ENCODE results near the gene SLC3A2. TPM values are rescaled to one million over a fixed set of nuclear protein-coding genes. Genes with fewer than 3 reads are reported as not detected.

The SLC3A2 gene
- total RNA-seq (69.1 TPM), polyA plus RNA-seq (96.6 TPM)
- long read RNA-seq, donor 1: 0 reads
- long read RNA-seq, donor 2: 0 reads
- long read RNA-seq, donor 3, transcript SLC3A2-201 (9 exons, 1,904 nt): major isoform, 31 of 63 reads
- long read RNA-seq, donor 3, transcript SLC3A2-208 (8 exons, 1,486 nt): minor isoform, 7 of 63 reads
- long read RNA-seq, donor 3, partial matches to known transcripts: 21 of 63 reads
- long read RNA-seq, donor 3, other reads (novel, unspliced or antisense): 0 of 63 reads
- long read RNA-seq, donor 4, partial matches to known transcripts: 0 of 3 reads
- long read RNA-seq, donor 4, other reads (novel, unspliced or antisense): 0 of 3 reads
- long read RNA-seq, donor 5, transcript SLC3A2-201 (9 exons, 1,904 nt): major isoform, 33 of 53 reads
- long read RNA-seq, donor 5, transcript SLC3A2-208 (8 exons, 1,486 nt): minor isoform, 9 of 53 reads
- long read RNA-seq, donor 5, partial matches to known transcripts: 0 of 53 reads
- long read RNA-seq, donor 5, other reads (novel, unspliced or antisense): 0 of 53 reads
- long read RNA-seq, donor 6, transcript SLC3A2-201 (9 exons, 1,904 nt): major isoform, 14 of 20 reads
- long read RNA-seq, donor 6, partial matches to known transcripts: 0 of 20 reads
- long read RNA-seq, donor 6, other reads (novel, unspliced or antisense): 0 of 20 reads
- long read RNA-seq, donor 7, transcript SLC3A2-201 (9 exons, 1,904 nt): major isoform, 19 of 25 reads
- long read RNA-seq, donor 7, partial matches to known transcripts: 0 of 25 reads
- long read RNA-seq, donor 7, other reads (novel, unspliced or antisense): 0 of 25 reads
- long read RNA-seq, donor 8, transcript SLC3A2-201 (9 exons, 1,904 nt): major isoform, 7 of 14 reads
- long read RNA-seq, donor 8, partial matches to known transcripts: 0 of 14 reads
- long read RNA-seq, donor 8, other reads (novel, unspliced or antisense): 0 of 14 reads
- long read RNA-seq, donor 9, transcript SLC3A2-201 (9 exons, 1,904 nt): major isoform, 9 of 10 reads
- long read RNA-seq, donor 9, partial matches to known transcripts: 0 of 10 reads
- long read RNA-seq, donor 9, other reads (novel, unspliced or antisense): 0 of 10 reads
- long read RNA-seq, donor 10, transcript SLC3A2-201 (9 exons, 1,904 nt): major isoform, 14 of 20 reads
- long read RNA-seq, donor 10, partial matches to known transcripts: 0 of 20 reads
- long read RNA-seq, donor 10, other reads (novel, unspliced or antisense): 0 of 20 reads

- H3K9me3 ChIP-seq (ENCODE audit: control insufficient read depth in 2 of 2, insufficient read depth in 1 of 2, low read length in 1 of 2): no peaks in the 10 kb centered on the region
- peak within 1 kb of the TSS; percentile 89 to 96 for H3K4me3 ChIP-seq (ENCODE audit: low read length in 2 of 2)
- peak; percentile 72 to 94 (median 84) for DNase-seq (ENCODE audit: low read depth in 6 of 9, low spot score in 9 of 9)
- peaks cover 17 to 34% of the 10 kb centered on the region in 2 donors for H3K4me1 ChIP-seq (ENCODE audit: control insufficient read depth in 2 of 2, insufficient read depth in 2 of 2, low read length in 2 of 2)
- under 1% methylated on average over 69 of the region's 69 CpGs for WGBS
- H3K36me3 ChIP-seq (ENCODE audit: control insufficient read depth in 2 of 2, insufficient read depth in 2 of 2, low read length in 1 of 2): peaks cover 32 to 41% of the 10 kb centered on the region in 2 donors
- H3K27ac ChIP-seq (ENCODE audit: low read depth in 1 of 2, low read length in 1 of 2): peak within 1 kb of the TSS; percentile 99
- no peaks in the 10 kb centered on the region for H3K27me3 ChIP-seq (ENCODE audit: control insufficient read depth in 2 of 2, insufficient read depth in 1 of 2, low read length in 1 of 2)
Observed at GRCh38 chr11:62880803-62881578, at the start of gene SLC3A2. TSS of gene SLC3A2 (plus strand) at chr11:62880896. CDS start at chr11:62881024, 128 bp downstream.

- Histone ChIP-seq H3K4me1 (ENCODE audit: control insufficient read depth in 2 of 2, insufficient read depth in 2 of 2, low read length in 2 of 2) (peaks cover 15 to 20% of the 10 kb centered on the region in 2 donors), H3K36me3 (ENCODE audit: control insufficient read depth in 2 of 2, insufficient read depth in 2 of 2, low read length in 1 of 2) (peaks cover 34 to 39% of the 10 kb centered on the region in 2 donors)
- 1% methylated on average over 33 of the region's 33 CpGs for WGBS
Observed at GRCh38 chr11:62830904-62831519, 49.7 kb upstream of the SLC3A2 start.

GRCh38 chr11:62831520-62832335 is 49.0 kb upstream of the SLC3A2 start, which contains the start of gene STX5:
TSS of gene STX5 (minus strand) at chr11:62832051. CDS start at chr11:62831243, 808 bp downstream.
- H3K9me3 ChIP-seq (ENCODE audit: control insufficient read depth in 2 of 2, insufficient read depth in 1 of 2, low read length in 1 of 2): no peaks in the 10 kb centered on the region
- H3K4me3 ChIP-seq (ENCODE audit: low read length in 2 of 2): peak within 1 kb of the TSS; percentile 74 to 98
- H3K27ac ChIP-seq (ENCODE audit: low read depth in 1 of 2, low read length in 1 of 2): peak within 1 kb of the TSS; percentile 95 to 99
- peaks cover 32 to 46% of the 10 kb centered on the region in 2 donors for H3K36me3 ChIP-seq (ENCODE audit: control insufficient read depth in 2 of 2, insufficient read depth in 2 of 2, low read length in 1 of 2)
- peak; percentile 98 to 100 (median 99) for DNase-seq (ENCODE audit: low read depth in 6 of 9, low spot score in 9 of 9)
- peaks cover 15 to 20% of the 10 kb centered on the region in 2 donors for H3K4me1 ChIP-seq (ENCODE audit: control insufficient read depth in 2 of 2, insufficient read depth in 2 of 2, low read length in 2 of 2)
- H3K27me3 ChIP-seq (ENCODE audit: control insufficient read depth in 2 of 2, insufficient read depth in 1 of 2, low read length in 1 of 2): no peaks in the 10 kb centered on the region
- under 1% methylated on average over 65 of the region's 65 CpGs for WGBS

More at GRCh38 chr11:62830904-62831519, 49.7 kb upstream of the SLC3A2 start:
- peak in 1 of 9 donors; percentile 22 for DNase-seq (ENCODE audit: low read depth in 6 of 9, low spot score in 9 of 9)
- no peaks in the 10 kb centered on the region for H3K27me3 ChIP-seq (ENCODE audit: control insufficient read depth in 2 of 2, insufficient read depth in 1 of 2, low read length in 1 of 2)
- H3K9me3 ChIP-seq (ENCODE audit: control insufficient read depth in 2 of 2, insufficient read depth in 1 of 2, low read length in 1 of 2): no peaks in the 10 kb centered on the region
- H3K4me3 ChIP-seq (ENCODE audit: low read length in 2 of 2): peak overlapping the region; percentile 74 to 98
- peak overlapping the region; percentile 94 to 95 for H3K27ac ChIP-seq (ENCODE audit: low read depth in 1 of 2, low read length in 1 of 2)

DNA sequence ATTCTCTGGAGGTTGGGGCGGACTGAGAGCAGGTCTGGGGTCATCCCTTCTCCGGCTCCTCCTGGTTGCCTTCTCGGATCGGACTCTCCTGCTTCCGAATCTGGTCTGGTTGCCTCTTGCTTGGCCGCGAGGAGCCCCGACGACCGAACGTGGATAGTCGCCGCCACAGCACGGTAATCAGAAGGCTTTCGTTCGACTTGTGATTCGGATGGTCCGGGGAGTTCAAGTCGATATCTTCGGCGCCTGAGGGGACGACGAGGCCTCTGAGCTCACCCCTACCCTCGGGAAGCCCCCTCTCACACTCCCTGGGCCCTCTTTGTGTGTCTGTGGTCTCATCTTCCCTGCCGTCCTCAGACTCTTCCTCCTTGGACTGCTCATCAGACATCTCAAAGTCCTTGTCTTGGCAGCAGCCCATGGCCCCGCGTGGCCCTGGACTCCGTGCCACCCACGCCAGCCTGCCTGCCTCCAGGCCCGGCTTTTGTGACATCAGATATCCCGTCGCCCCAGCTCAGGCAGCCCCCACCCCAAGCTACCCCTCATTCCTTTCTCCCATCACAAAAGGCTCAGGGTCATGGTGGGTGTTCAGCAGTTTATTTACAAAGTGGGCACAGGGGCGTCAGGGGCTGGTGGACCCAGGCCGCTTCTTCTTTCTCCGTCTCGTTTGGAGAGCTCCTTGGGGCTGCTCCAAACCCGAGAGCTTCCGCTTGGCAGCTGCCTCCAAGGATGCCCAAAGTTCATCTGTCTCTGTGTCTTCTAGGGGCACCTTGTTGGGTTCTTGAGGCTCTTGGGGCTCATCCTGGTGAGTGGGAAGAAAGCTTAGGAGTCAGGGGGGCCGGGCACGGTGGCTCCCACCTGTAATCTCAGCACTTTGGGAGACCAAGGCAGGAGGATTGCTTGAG is 48.1 kb upstream of the SLC3A2 start, which contains the start of gene TEX54:
TEX54 (minus strand) TSS at position 506 of the 899 bp plus-strand sequence.
- H3K36me3 ChIP-seq (ENCODE audit: control insufficient read depth in 2 of 2, insufficient read depth in 2 of 2, low read length in 1 of 2): peaks cover 24 to 37% of the 10 kb centered on the region in 2 donors
- H3K9me3 ChIP-seq (ENCODE audit: control insufficient read depth in 2 of 2, insufficient read depth in 1 of 2, low read length in 1 of 2): no peaks in the 10 kb centered on the region
- H3K4me1 ChIP-seq (ENCODE audit: control insufficient read depth in 2 of 2, insufficient read depth in 2 of 2, low read length in 2 of 2): peaks cover 15 to 20% of the 10 kb centered on the region in 2 donors
- H3K27ac ChIP-seq (ENCODE audit: low read depth in 1 of 2, low read length in 1 of 2): peak within 1 kb of the TSS; percentile 95 to 99
- DNase-seq (ENCODE audit: low read depth in 6 of 9, low spot score in 9 of 9): no peak
- no peaks in the 10 kb centered on the region for H3K27me3 ChIP-seq (ENCODE audit: control insufficient read depth in 2 of 2, insufficient read depth in 1 of 2, low read length in 1 of 2)
- peak within 1 kb of the TSS; percentile 74 to 98 for H3K4me3 ChIP-seq (ENCODE audit: low read length in 2 of 2)
- 30% methylated on average over 40 of the region's 40 CpGs for WGBS

DNA sequence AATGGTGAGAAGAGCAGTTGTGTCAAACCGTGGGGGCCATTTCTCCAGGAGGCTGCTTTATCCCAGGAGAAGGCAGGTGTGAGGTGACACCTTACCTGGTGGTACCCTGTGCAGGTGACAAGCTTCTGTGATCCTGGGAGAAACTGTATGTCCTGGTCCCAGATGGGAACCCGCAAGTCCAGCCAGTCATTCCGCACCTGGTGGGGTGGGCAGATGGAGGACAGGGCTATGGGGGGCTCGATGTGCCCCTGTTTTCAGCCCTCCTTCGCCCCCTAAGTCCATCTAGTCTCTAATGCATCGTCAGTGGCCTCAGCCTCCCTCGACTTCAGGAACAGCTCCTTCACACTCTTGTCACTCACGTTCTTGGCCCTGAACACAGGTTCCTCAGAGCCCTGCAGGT is 45.4 kb upstream of the SLC3A2 start:
- H3K27me3 ChIP-seq (ENCODE audit: control insufficient read depth in 2 of 2, insufficient read depth in 1 of 2, low read length in 1 of 2): no peaks in the 10 kb centered on the region
- WGBS: 92% methylated on average over 8 of the region's 8 CpGs
- no peak overlapping the region for H3K4me3 ChIP-seq (ENCODE audit: low read length in 2 of 2)
- no peaks in the 10 kb centered on the region for H3K9me3 ChIP-seq (ENCODE audit: control insufficient read depth in 2 of 2, insufficient read depth in 1 of 2, low read length in 1 of 2)
- DNase-seq (ENCODE audit: low read depth in 6 of 9, low spot score in 9 of 9): no peak
- H3K36me3 ChIP-seq (ENCODE audit: control insufficient read depth in 2 of 2, insufficient read depth in 2 of 2, low read length in 1 of 2): peaks cover 24 to 34% of the 10 kb centered on the region in 2 donors
- H3K4me1 ChIP-seq (ENCODE audit: control insufficient read depth in 2 of 2, insufficient read depth in 2 of 2, low read length in 2 of 2): peaks cover 18 to 27% of the 10 kb centered on the region in 2 donors
- H3K27ac ChIP-seq (ENCODE audit: low read depth in 1 of 2, low read length in 1 of 2): no peak overlapping the region

- Histone ChIP-seq H3K36me3 (ENCODE audit: control insufficient read depth in 2 of 2, insufficient read depth in 2 of 2, low read length in 1 of 2) (peaks cover 15 to 23% of the 10 kb centered on the region in 2 donors), H3K27ac (ENCODE audit: low read depth in 1 of 2, low read length in 1 of 2) (peak within 1 kb of the TSS; percentile 98 to 99), H3K4me3 (ENCODE audit: low read length in 2 of 2) (peak within 1 kb of the TSS; percentile 70 to 85), H3K9me3 (ENCODE audit: control insufficient read depth in 2 of 2, insufficient read depth in 1 of 2, low read length in 1 of 2) (no peaks in the 10 kb centered on the region), H3K4me1 (ENCODE audit: control insufficient read depth in 2 of 2, insufficient read depth in 2 of 2, low read length in 2 of 2) (peaks cover 9 to 27% of the 10 kb centered on the region in 2 donors), H3K27me3 (ENCODE audit: control insufficient read depth in 2 of 2, insufficient read depth in 1 of 2, low read length in 1 of 2) (no peaks in the 10 kb centered on the region)
- DNase-seq (ENCODE audit: low read depth in 6 of 9, low spot score in 9 of 9): peak; percentile 86 to 97 (median 93)
- under 1% methylated on average over 62 of the region's 62 CpGs for WGBS
Observed at GRCh38 chr11:62839050-62839945, 41.4 kb upstream of the SLC3A2 start, which contains the start of gene WDR74. TSS of gene WDR74 (minus strand) at chr11:62839590. CDS start at chr11:62839570, 20 bp downstream.

All from thymus (tissue), 14 donors.